HPDE6-E6E7 (cell line): ENCODE measurements around the gene KLRD1.
"Not testable (repeated sequence)": the region's sequence is repeated elsewhere in the genome, so short reads cannot be mapped to it uniquely, and the experiment has no call there.

Source experiments
- DNase-seq: peaks from one replicate; pipeline ENCODE4 v3.0.0; 2011; ENCODE audit warnings: missing footprints; ENCODE audit errors: extremely low spot score

KLRD1 gene

GRCh38 chr12:10338470-10338869 lies 30.8 kb downstream of the KLRD1 start:
- not testable (repeated sequence) for DNase-seq

DNA sequence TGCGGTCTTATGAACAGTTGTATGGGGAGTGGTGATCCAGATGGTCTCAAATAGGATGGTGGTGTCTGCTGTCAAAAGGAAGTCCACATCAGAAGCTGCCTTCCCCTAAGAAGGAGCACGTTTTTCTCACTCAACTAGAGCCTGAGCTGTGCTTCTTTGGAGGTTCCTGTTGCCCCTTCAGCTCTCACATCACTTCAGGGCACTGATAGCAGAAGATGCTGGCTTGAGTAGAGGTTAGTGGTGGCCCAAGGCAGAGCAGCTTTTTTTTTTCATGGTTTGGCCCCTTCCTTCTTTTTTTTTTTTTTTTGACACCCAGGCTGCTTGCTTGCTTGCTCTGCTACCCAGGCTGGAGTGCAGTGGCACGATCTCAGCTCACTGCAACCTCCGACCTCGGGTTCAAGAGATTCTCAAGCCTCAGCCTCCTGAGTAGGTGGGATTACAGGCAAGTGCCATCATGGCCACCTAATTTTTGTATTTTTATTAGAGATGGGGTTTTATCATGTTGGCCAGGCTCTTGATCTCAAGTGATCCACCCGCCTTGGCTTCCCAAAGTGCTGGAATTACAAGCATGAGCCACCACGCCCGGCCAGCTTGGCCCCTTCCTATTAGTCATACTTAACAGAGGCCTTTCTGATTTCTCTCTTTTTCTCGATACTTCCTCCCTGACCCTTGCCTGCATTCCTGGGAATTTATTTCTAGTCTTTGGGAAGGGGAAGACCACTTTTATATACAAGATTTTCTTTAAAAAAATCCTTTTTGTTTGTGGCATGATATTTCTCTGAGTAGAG lies 31.6 kb downstream of the KLRD1 start:
- DNase-seq, result no peak

DNA sequence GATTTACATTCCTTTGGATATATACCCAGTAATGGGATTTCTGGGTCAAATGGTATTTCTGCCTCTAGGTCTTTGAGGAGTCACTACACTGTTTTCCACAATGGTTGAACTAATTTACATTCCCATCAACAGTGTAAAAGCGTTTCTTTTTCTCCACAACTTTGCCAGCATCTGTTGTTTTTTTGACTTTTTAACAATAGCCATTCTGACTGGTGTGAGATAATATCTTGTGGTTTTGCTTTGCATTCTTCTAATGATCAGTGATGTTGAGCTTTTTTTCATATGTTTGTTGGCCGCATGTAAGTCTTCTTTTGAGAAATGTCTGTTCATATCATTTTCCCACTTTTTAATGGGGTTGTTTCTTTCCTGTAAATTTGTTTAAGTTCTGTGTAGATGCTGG lies 33.3 kb downstream of the KLRD1 start:
- DNase-seq, result not testable (repeated sequence)

GRCh38 chr12:10341892-10342509 lies 34.3 kb downstream of the KLRD1 start:
- no peak for DNase-seq

DNA sequence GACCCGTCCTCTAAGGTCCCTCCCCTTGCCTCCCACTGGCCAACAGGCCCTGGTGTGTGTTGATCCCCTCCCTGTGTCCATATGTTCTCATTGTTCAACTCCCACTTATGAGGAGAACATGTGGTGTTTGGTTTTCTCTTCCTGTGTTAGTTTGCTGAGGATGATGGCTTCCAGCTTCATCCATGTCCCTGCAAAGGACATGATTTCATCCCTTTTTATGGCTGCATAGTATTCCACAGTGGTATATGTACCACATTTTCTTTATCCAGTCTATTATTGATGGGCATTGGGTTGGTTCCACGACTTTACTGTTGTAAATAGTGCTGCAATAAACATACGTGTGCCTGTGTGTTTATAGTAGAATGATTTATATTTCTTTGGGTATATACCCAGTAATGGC lies 43.8 kb downstream of the KLRD1 start:
- DNase-seq, result not testable (repeated sequence)

DNA sequence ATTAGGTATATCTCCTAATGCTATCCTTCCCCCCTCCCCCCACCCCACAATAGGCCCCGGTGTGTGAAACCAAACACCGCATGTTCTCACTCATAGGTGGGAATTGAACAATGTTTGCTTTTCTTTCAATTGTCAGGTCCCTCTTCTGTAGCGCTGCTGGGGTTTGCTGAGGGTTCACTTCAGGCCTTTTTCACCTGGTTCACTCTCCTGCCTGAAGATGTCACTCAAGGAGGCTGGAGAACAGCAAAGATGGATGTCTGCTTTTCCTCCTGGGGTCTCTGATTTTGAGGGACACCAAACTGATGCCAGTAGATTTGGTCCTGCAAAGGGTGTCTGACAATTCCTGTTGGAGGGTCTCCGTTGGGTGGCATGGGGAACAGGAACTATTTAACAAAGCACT lies 46.4 kb downstream of the KLRD1 start:
- no peak for DNase-seq

- no peak for DNase-seq
Measured at GRCh38 chr12:10354502-10354901, 46.8 kb downstream of the KLRD1 start.

DNA sequence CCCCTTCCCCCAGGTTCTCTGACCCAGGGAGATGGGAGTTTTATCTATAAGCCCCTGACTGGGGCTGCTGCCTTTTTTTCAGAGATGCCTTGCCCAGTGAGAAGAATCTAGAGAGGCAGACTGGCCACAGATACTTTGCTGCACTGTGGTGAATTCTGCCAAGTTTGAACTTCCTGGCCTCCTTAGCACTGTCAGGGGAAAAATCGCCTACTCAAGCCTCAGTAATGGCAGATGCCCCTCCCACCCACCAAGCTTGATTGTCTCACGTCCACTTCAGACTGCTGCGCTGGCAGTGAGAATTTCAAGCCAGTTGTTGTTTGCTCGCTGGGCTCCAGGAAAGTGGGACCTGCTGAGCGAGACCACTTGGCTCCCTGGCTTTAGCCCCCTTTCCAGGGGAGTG lies 50.5 kb downstream of the KLRD1 start:
- DNase-seq, result no peak

GRCh38 chr12:10358969-10359368 lies 51.3 kb downstream of the KLRD1 start:
- no peak for DNase-seq

DNA sequence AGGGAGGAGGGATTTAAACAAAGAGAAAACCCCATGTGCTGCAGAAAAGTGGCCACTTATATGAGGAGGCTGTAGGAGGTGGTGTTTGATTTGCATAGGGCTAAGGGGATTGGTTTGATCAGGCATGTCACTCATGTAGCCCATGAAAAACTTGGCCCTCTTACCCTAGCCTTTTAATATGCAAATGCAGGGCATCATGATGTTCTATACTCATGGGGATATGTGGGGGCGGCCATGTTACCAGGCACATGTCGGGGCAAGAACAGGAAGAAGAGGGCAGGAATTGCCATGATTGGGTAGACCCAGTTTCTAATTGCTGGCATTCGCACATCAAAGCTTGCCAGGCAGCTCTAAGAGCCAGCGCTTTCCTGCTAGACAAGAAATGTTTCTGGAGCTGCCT lies 53.4 kb downstream of the KLRD1 start:
- no peak for DNase-seq

GRCh38 chr12:10361622-10362021 lies 54.0 kb downstream of the KLRD1 start:
- DNase-seq, result no peak

- DNase-seq, result no peak
Measured at GRCh38 chr12:10362325-10362724, 54.7 kb downstream of the KLRD1 start.

DNA sequence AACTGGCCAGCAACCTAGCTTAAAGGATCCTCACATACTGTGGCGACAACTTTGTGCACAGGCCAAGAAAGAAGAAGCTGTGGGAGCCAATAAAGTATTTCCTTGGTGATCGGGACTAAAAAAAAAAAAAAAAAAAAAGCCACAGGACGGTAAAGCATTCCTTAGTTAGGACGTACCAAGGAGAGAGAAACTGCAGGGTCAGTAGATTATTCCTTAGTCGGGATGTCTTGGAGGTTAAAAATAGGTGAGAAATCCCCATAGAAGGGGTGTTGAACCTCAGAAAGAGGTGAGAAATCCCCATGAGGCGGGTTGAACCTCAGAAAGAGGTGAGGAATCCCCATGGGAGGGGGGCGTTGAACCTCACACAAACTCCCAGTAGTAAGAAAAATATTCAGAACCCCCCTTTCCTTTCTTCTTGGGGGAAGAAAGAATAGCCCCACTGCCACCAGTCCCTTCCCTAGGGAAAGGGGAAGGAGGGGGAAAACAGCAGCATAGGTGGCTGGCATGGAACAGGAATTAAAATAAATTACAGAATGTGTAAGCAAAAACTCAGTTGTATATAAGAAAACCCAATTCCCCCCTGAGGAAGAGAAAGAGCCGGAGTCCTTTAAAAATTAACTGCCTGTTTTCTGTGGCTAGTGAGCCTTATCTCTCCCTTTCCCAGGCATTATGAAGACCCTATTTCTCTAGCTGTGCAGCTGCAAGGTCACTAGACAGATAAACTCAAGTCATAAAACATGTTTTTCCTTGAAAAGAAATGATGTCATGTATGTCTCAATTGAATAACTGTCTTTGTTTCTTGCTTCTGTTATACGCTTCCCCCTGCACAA lies 55.4 kb downstream of the KLRD1 start:
- DNase-seq, result no peak

- no peak for DNase-seq
Measured at GRCh38 chr12:10363658-10363913, 55.9 kb downstream of the KLRD1 start.

DNA sequence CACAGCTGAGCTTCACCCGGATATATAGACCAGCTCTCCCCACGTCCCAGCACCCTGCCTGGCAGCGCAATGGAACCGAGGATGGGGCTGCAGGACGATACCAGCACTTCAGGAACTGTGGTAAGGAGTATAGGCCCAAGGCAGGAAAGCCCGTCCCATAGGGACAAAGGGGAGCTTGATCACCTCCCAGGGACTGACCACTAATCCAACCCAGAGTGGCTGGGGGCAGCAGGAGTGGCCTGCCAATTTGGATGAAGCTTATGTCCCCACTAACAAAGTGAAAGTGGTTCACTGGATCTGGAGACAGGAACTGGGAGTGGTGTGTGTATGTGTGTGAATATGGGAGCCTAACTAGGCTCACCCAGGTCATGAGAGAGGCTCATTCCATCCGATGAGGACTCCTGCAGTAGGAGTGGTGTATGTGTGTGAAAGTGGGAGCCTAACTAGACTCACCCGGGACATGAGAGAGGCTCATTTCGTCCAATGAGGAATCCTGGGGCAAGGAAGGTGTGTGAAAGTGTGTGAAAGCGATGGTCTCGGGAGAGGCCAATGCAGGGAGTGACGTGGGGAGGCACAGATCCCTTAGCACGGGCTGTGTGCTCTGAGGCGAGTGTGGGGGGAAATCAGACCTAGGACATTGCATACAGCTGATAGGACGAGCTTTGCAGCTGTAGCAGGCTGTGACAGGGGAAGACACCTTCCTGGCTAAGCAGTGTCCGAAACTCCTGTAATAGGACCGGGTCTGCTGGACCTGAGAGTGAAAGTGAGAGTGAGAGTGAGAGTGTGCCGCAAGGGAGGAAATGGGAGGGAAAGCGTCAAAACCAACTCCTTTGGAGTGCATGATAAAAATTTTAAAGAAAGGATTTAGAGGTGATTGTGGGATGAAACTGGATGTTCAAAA lies 56.5 kb downstream of the KLRD1 start:
- DNase-seq, result no peak

GRCh38 chr12:10364815-10365622 lies 57.3 kb downstream of the KLRD1 start:
- DNase-seq, result peak; percentile 49

- DNase-seq, result no peak
Measured at GRCh38 chr12:10365696-10366405, 58.2 kb downstream of the KLRD1 start.

DNA sequence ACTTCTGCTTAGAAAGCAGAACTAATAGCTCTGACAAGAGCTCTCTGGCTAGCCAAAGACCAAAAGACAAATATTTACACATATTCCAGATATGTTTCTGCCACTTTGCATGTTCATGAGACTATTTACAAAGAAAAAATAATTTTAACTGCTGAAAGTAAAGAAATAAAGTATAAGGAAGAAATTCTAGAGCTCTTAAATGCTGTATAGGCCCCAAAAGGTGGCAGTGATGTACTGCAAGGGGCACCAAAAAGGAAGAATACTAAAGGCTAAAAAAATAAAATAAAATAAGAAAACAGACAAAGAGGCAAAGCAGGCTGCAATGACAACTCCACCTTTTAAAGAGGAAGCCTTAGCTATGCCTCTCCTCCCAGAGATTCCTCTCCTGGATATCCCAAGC lies 59.2 kb downstream of the KLRD1 start:
- DNase-seq, result no peak

DNA sequence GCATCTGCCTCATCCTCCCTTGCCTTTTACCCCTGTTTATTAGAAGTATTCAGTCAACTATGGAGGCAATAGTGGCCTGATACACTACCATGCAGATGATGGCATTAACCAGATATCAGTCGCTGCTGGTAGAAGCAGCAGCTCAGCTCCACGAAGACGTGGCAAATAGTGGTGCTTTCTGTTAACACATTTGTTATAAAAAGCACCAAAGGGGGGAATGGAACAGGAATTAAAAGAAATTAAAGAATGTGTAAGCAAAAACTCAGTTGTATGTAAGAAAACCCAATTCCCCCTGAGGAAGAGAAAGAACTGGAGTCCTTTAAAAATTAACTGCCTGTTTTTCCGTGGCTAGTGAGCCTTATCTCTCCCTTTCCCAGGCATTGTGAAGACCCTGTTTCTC lies 60.0 kb downstream of the KLRD1 start:
- not testable (repeated sequence) for DNase-seq
